SH-SY5Y (cell line): ENCODE data around the gene RARRES1.

Source experiments
- GATA2 ChIP-seq: IDR thresholded peaks from 2 replicates; pipeline ENCODE4 v1.6.1; 2011; ENCODE audit warnings: mild to moderate bottlenecking, low read depth, low read length
- GATA3 ChIP-seq: IDR thresholded peaks from 2 replicates; pipeline ENCODE4 v1.6.1; 2011; ENCODE audit warnings: low read depth, mild to moderate bottlenecking, low read length, moderate library complexity

DNA sequence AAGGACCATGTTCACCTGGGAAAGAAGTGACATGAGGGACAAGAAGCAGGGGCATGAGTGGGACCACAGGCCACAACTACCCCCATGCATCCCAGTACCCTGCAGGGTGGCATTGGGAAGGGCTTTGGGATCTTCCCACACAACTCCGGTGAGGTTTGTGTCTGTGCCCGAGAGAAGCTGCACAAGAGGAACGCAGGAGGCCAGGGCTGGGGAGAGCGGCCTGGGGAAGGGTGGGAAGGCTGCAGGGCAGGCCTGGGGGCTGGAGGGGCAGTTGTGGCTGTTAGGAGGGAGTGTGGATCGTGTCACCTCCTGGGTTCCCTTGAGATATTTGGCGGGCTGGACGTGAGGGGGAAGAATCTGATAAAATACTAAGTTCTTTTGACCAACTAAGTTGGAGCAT is 44.3 kb upstream of the RARRES1 start:
- TF ChIP-seq GATA2 (no peak), GATA3 (no peak)
